Colonic mucosa (tissue), 4 donors: Measurements from ENCODE around the gene PCSK2. TPM values are rescaled to one million over a fixed set of nuclear protein-coding genes. Genes with fewer than 3 reads are reported as not detected.

ENCODE experiments used
- DNase-seq: peaks from one replicate; pipeline ENCODE4 v3.0.0-alpha.2; 2020
- H3K27ac ChIP-seq: fragments of 200-600 bp; one replicate; pipeline ENCODE4 v1.8.0; 2021
- H3K27me3 ChIP-seq: fragments of 200-600 bp; one replicate; pipeline ENCODE4 v1.8.0; 2021
- H3K36me3 ChIP-seq: fragments of 200-600 bp; one replicate; pipeline ENCODE4 v1.8.0; 2021
- H3K4me1 ChIP-seq: fragments of 200-600 bp; one replicate; pipeline ENCODE4 v1.8.0; 2021; ENCODE audit warnings: mild to moderate bottlenecking
- H3K4me3 ChIP-seq: fragments of 200-600 bp; one replicate; pipeline ENCODE4 v1.8.0; 2021
- H3K9ac ChIP-seq, 2 donors: one replicate each; pipeline ENCODE4 v1.7.0; 2013; ENCODE audit warnings: control low read depth in 2 of 2, low read depth in 2 of 2, low read length in 2 of 2
- H3K9me3 ChIP-seq: fragments of 200-600 bp; one replicate; pipeline ENCODE4 v1.8.0; 2021
- CTCF ChIP-seq: fragments of 200-600 bp; IDR thresholded peaks from one replicate; pipeline ENCODE4 v1.8.0; 2022; ENCODE audit warnings: antibody characterized with exemption, mild to moderate bottlenecking
- intact Hi-C: fragments of 100-400 bp; cut with DNase I; formaldehyde crosslinking; loops from one replicate; pipeline ENCODE4 v1.14.1; 2022
- total RNA-seq, 2 donors: library from RNA; stranded (reverse); fragmentation: NEBNext Ultra II Directional in 1 of 2; extraction: Animal tissue kit (Norgen Biotek cat#: 25700) in 1 of 2; gene quantifications; one replicate each; pipeline ENCODE4 v1.2.1, GENCODE V29; 2021
- donor health status: healthy.
- donor health status: DM: no; HTN: no; CAD: no.
- donor health status: DM: no; HTN: no; CAD: no.

Gene PCSK2
- total RNA-seq, 2 donors from 2014 or later, result 0.32 to 2.0 TPM

DNA sequence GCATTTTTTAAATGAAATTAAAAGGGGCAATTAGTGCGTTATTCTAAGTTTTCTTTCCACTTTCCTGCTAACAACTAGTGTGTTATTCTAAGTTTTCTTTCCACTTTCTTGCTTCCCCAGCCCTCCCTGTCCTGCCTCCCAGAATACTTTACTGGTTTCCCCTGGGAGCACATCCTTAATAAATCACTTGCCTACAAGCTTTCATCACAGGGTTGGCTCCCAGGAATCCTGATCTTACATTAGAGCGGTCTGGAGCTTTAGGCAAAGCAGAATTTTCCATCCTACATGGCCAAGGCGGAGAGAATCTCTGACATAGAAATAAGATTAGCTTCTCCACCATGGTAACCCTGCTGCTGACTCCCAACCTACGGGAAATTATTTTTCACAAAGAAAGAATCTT lies 154.0 kb downstream of the PCSK2 start:
- H3K9ac ChIP-seq, result no peak overlapping the region
- intact Hi-C loops, result no loop called here
- no peaks in the 10 kb centered on the region for H3K9me3 ChIP-seq
- no peak for DNase-seq
- H3K27me3 ChIP-seq, result no peaks in the 10 kb centered on the region
- H3K27ac ChIP-seq, result no peak overlapping the region
- no peaks in the 10 kb centered on the region for H3K4me1 ChIP-seq
- no peak for TF ChIP-seq CTCF
- H3K36me3 ChIP-seq, result no peaks in the 10 kb centered on the region
- no peak overlapping the region for H3K4me3 ChIP-seq

- Histone ChIP-seq H3K27me3 (no peaks in the 10 kb centered on the region), H3K4me1 (no peaks in the 10 kb centered on the region), H3K36me3 (no peaks in the 10 kb centered on the region), H3K4me3 (no peak overlapping the region), H3K9me3 (no peaks in the 10 kb centered on the region), H3K27ac (no peak overlapping the region), H3K9ac (no peak overlapping the region)
- intact Hi-C loops, result no loop called here
- DNase-seq, result no peak
- TF ChIP-seq CTCF, result no peak
Measured at GRCh38 chr20:17381724-17382123, 154.9 kb downstream of the PCSK2 start.

DNA sequence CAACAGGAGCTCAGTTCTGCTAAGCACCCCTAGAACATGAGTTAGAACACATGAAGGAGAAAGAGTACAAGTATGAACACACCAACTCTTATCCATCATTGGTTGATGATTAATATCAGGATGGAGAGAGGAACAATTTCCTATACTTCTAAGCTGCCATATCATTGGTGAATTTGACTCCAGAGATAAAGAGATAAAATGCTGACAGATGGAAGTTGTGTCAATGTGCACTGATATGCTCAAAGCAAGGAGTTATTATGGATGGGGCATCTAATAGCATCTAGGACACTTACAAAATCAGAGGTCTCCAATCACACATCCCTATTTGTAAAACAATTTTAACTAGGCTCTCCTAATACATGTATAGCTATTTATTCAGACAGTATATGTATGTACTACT lies 159.0 kb downstream of the PCSK2 start:
- intact Hi-C loops, result no loop called here
- Histone ChIP-seq H3K36me3 (no peaks in the 10 kb centered on the region), H3K4me3 (no peak overlapping the region), H3K27me3 (no peaks in the 10 kb centered on the region), H3K9ac (no peak overlapping the region), H3K27ac (no peak overlapping the region), H3K9me3 (no peaks in the 10 kb centered on the region), H3K4me1 (no peaks in the 10 kb centered on the region)
- no peak for TF ChIP-seq CTCF
- no peak for DNase-seq

GRCh38 chr20:17390655-17391054 lies 163.8 kb downstream of the PCSK2 start:
- H3K27me3 ChIP-seq, result no peaks in the 10 kb centered on the region
- DNase-seq, result no peak
- intact Hi-C loops, result no loop called here
- H3K9me3 ChIP-seq, result no peaks in the 10 kb centered on the region
- no peak for TF ChIP-seq CTCF
- H3K27ac ChIP-seq, result no peak overlapping the region
- no peak overlapping the region for H3K4me3 ChIP-seq
- H3K36me3 ChIP-seq, result no peaks in the 10 kb centered on the region
- H3K9ac ChIP-seq, result no peak overlapping the region
- no peaks in the 10 kb centered on the region for H3K4me1 ChIP-seq

DNA sequence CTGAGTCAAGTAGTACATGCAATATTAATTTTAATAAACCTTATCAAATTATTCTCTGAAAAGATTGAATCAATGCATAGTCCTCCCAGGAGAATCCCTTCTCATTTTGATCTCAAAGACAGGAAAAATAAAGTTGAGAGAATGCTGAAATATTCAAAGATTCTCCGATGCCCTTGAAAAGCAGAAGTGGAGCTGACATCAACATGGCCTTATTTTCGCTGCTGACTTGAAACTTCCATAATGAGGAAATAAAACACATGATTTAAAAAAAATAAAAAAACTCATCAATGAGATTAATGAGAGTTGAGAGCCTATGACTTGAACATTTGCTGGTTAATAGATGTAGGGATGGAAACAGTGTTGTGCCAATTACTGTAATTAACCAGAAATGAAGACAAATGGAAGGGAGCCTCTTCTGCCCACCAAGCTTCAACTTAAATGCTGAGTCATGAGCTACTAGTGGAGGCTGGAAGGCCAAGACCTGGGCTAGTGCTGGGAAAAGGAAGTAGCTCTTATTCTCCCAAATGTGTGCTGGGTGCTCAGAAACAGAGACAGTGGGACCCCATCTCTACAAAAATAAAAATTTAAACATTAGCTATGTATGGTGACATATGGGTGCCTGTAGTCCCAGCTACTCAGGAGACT lies 164.4 kb downstream of the PCSK2 start:
- H3K9me3 ChIP-seq, result no peaks in the 10 kb centered on the region
- no peak for TF ChIP-seq CTCF
- no peaks in the 10 kb centered on the region for H3K27me3 ChIP-seq
- no peak overlapping the region for H3K9ac ChIP-seq
- H3K27ac ChIP-seq, result no peak overlapping the region
- H3K36me3 ChIP-seq, result no peaks in the 10 kb centered on the region
- intact Hi-C loops, result no loop called here
- DNase-seq, result no peak
- H3K4me3 ChIP-seq, result no peak overlapping the region
- H3K4me1 ChIP-seq, result no peaks in the 10 kb centered on the region
